NCI-H526 (cell line): Measurements from ENCODE around the gene TMEM109.
A peak's percentile ranks its signal among the peaks of the same experiment; 100 is the strongest.

Experiments used
- DNase-seq, 2 experiments: peaks; one replicate each; lab custom pipeline; 2025; lab: John Stamatoyannopoulos, UW

Gene TMEM109

GRCh38 chr11:60925868-60926267, 11.9 kb downstream of the TMEM109 start:
- peak in 1 of 2 experiments; percentile 24 for DNase-seq

GRCh38 chr11:60926500-60926899, 12.5 kb downstream of the TMEM109 start:
- no peak for DNase-seq

- DNase-seq: no peak
Observed at GRCh38 chr11:60927061-60927592, 13.2 kb downstream of the TMEM109 start.

GRCh38 chr11:60927600-60927999, 13.6 kb downstream of the TMEM109 start:
- DNase-seq: no peak

- DNase-seq: no peak
Observed at GRCh38 chr11:60928563-60929001, 14.6 kb downstream of the TMEM109 start.

- no peak for DNase-seq
Observed at GRCh38 chr11:60929764-60930163, 15.8 kb downstream of the TMEM109 start.

- DNase-seq: no peak
Observed at GRCh38 chr11:60930394-60930793, 16.4 kb downstream of the TMEM109 start.

GRCh38 chr11:60931917-60932316, 18.0 kb downstream of the TMEM109 start:
- DNase-seq: no peak

GRCh38 chr11:60932605-60933356, 18.8 kb downstream of the TMEM109 start:
- no peak for DNase-seq

- no peak for DNase-seq
Observed at GRCh38 chr11:60933416-60934123, 19.6 kb downstream of the TMEM109 start.

- no peak for DNase-seq
Observed at GRCh38 chr11:60934124-60934789, 20.3 kb downstream of the TMEM109 start.

GRCh38 chr11:60934790-60935605, 21.0 kb downstream of the TMEM109 start:
- DNase-seq: no peak

- DNase-seq: no peak
Observed at GRCh38 chr11:60935676-60936442, 21.9 kb downstream of the TMEM109 start.

- DNase-seq: no peak
Observed at GRCh38 chr11:60936467-60937143, 22.6 kb downstream of the TMEM109 start.

- DNase-seq: no peak
Observed at GRCh38 chr11:60937144-60937527, 23.2 kb downstream of the TMEM109 start.

GRCh38 chr11:60937811-60938210, 23.9 kb downstream of the TMEM109 start:
- DNase-seq: no peak

GRCh38 chr11:60938500-60938899, 24.5 kb downstream of the TMEM109 start:
- no peak for DNase-seq

- DNase-seq: no peak
Observed at GRCh38 chr11:60939301-60939700, 25.3 kb downstream of the TMEM109 start.

GRCh38 chr11:60939855-60940254, 25.9 kb downstream of the TMEM109 start:
- DNase-seq: no peak

- no peak for DNase-seq
Observed at GRCh38 chr11:60941371-60942119, 27.6 kb downstream of the TMEM109 start.
